ENCODE results near the gene FAM222B. TPM values are rescaled to one million over a fixed set of nuclear protein-coding genes. Genes with fewer than 3 reads are reported as not detected.
"Not testable (repeated sequence)": the region's sequence is repeated elsewhere in the genome, so short reads cannot be mapped to it uniquely, and the experiment has no call there.

FAM222B gene
- total RNA-seq, 3 donors from 2014 or later, result 23.5 to 26.4 (median 24.9) TPM

DNA sequence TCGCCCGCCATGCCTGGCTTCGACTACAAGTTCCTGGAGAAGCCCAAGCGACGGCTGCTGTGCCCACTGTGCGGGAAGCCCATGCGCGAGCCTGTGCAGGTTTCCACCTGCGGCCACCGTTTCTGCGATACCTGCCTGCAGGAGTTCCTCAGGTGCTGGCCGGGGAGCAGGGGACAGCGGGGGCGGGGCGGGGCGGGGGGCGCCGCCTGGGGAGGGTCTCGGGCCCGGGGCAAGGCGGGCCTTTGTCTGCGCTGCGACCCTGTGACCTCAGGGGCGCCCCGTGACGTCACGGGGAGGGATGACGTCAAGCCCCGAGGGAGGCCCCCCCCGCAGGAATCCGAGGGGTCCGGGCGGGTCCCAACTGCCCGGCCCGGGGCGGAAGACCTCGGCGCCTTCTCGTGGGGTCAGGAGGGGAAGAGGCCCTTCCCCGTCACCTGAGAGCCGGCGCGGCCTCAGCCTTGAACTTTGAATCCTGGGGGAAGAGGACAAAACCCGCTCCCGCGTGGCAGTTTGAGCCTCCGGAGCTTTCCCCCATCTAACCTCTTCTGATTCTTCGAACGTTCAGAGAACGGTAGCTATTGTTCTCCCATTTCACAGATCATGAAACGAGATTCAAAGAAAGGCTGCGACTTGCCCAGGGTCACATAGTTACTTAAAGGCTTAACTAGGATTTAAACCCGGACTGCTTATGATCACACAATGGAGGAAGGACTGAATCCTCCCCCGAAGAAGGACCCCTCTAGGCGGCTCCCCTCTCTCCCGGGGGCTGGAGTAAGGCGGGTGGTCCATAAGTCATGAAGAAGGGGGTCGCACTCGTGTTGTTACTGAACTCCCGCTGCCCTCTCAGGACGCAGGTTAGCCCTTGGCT is 98.3 kb downstream of the FAM222B start:
- DNase-seq (peak; percentile 70), ATAC-seq (peak; percentile 47 to 49)
- H3K27me3 Mint-ChIP-seq (ENCODE audit: low read depth), result no peaks in the 10 kb centered on the region
- no peaks in the 10 kb centered on the region for H3K9me3 Mint-ChIP-seq
- H3K36me3 Mint-ChIP-seq (ENCODE audit: insufficient read depth), result peaks cover 5% of the 10 kb centered on the region
- peaks cover 25% of the 10 kb centered on the region for H3K4me1 Mint-ChIP-seq (ENCODE audit: low read depth)
- peak overlapping the region; percentile 91 for H3K4me3 Mint-ChIP-seq

DNA sequence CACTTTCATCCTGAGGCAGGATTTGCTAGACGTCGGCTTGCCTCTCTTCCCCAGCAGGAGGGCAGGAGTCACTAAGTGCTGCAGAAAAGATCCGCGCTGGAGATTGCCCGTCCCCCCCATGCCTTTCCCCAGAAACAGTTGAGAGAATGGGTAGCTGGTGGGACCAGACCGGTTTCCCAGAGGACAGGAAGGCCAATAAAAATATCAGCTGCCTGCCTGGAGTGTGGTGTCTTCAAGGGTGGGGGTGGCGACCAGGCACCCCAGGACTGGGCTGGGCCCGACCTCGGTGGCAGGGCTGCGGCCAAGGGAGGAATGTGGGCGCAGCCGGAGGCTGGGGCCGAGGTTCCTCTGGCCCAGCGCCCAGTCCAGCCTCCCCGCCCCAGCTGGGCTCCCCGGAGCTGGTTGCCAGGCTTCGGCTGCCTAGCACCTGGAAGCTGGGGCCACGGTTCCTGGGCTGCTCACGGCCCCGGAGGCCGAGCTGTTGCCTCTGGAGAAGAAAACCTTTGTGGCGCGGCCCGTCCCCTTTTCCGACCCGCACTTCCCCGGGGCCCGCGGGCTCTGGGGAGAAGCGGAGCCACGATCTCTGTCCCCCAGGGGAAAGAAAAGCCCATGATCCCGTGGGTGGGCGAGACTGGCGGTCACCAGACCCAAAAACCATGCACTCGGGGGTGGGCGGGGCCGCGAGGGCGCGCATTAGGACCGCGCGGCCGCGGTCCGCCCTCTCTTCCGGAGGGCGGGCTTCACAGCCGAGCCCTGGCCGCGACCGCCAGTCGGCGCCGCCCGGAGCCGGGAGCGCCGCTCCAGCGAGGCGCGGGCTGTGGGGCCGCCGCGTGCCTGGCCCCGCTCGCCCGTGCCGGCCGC is 99.1 kb downstream of the FAM222B start, which contains the start of gene TRAF4:
Gene TRAF4, plus strand, starts transcription at position 769 of the 861 bp plus-strand sequence. CDS start 102 bp downstream, outside the sequence.
- ATAC-seq (peak; percentile 93), DNase-seq (peak; percentile 73)
- H3K36me3 Mint-ChIP-seq (ENCODE audit: insufficient read depth), result peaks cover 6% of the 10 kb centered on the region
- H3K27me3 Mint-ChIP-seq (ENCODE audit: low read depth), result no peaks in the 10 kb centered on the region
- H3K4me3 Mint-ChIP-seq, result peak within 1 kb of the TSS; percentile 91
- peaks cover 32% of the 10 kb centered on the region for H3K4me1 Mint-ChIP-seq (ENCODE audit: low read depth)
- H3K9me3 Mint-ChIP-seq, result no peaks in the 10 kb centered on the region

DNA sequence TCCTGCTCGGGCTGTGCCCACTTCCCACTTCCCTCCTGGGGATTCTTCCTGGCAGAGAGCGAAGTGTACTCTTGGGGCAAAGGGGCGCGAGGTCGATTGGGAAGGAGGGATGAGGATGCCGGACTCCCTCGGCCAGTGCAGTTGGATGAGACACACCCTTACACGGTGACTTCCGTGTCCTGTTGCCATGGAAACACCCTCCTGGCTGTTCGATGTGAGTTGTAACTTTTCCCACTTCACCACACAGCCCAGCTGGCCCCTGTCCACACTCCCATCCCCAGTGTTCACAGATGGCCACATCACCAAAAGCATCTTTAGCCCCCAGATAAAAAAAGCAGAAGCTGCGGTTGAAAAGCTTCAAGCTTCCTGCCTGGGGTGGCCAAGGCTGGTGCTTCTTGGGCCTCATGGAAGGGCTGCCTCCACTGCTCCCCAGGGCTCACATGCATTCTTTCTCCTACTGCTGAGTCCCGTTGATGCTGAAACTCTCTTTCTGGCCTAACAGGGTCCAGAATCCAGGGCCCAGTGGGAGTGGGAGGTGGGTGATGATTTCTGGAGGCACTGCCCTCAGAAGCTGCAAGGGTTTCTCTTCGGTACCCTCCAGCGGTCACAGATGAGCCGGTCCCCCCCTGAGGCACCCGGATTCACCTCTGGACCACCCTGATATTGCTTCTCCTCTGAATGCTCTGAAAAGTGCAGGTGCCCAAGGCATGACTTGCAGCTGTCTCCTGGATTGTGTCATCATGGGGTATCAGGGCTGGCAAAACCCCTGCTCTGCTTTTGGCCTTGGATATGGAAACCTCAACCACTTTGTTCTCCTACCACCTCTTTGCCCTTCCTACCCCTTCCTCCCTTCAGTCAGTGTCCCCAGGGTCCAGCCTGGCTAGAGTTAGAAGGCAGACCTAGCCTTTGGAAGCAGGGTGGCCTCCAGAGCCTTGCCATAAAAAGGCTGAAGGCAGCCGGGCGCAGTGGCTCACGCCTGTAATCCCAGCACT is 100.9 kb downstream of the FAM222B start:
- Mint-ChIP-seq H3K4me3 (no peak overlapping the region), H3K9me3 (no peaks in the 10 kb centered on the region), H3K36me3 (ENCODE audit: insufficient read depth) (peaks cover 7% of the 10 kb centered on the region), H3K4me1 (ENCODE audit: low read depth) (peaks cover 35% of the 10 kb centered on the region), H3K27me3 (ENCODE audit: low read depth) (no peaks in the 10 kb centered on the region)
- DNase-seq, result no peak
- no peak for ATAC-seq

DNA sequence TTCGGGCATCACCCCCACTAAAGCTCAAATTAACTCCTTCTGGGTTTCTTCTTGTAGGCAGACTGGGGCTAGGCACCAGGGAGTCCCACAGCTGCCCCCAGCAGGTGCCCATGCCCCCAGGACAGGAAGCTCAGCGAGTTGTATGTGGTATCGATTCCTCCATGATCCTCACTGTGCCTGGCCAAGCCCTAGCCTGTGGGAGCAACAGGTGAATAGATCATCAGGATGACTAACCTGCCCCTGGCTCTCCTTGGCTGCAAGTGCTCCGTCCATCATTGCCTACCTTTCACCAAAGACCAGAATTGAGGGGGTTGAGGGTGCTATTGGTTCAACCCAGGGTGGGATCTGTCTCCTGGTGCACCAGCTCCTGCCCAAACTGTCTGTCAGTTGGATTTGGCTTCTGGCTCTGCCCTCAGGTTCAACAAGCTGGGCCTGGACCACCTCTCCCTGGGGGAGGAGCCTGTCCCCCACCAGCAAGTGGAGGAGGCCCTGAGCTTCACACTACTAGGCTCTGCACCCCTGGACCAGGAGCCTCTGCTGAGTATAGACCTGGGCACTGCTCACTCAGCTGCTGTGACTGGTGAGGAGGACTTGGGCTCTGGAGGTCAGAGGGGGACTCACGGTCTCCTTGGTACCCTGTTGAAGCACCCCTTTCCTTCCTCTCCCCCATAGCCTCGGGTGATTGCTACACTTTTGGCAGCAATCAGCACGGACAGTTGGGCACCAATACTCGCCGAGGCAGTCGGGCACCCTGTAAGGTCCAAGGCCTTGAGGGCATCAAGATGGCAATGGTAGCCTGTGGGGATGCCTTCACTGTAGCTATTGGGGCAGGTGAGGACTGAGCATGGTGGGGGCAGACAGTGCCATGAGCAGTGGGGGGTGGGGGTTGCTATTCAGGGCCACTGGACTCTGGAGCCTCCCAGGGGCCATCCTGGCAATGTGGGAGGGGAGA is 101.9 kb downstream of the FAM222B start:
- Mint-ChIP-seq H3K36me3 (ENCODE audit: insufficient read depth) (peaks cover 6% of the 10 kb centered on the region), H3K27me3 (ENCODE audit: low read depth) (no peaks in the 10 kb centered on the region), H3K4me1 (ENCODE audit: low read depth) (peaks cover 30% of the 10 kb centered on the region), H3K4me3 (no peak overlapping the region), H3K9me3 (no peaks in the 10 kb centered on the region)
- ATAC-seq (no peak), DNase-seq (no peak)

DNA sequence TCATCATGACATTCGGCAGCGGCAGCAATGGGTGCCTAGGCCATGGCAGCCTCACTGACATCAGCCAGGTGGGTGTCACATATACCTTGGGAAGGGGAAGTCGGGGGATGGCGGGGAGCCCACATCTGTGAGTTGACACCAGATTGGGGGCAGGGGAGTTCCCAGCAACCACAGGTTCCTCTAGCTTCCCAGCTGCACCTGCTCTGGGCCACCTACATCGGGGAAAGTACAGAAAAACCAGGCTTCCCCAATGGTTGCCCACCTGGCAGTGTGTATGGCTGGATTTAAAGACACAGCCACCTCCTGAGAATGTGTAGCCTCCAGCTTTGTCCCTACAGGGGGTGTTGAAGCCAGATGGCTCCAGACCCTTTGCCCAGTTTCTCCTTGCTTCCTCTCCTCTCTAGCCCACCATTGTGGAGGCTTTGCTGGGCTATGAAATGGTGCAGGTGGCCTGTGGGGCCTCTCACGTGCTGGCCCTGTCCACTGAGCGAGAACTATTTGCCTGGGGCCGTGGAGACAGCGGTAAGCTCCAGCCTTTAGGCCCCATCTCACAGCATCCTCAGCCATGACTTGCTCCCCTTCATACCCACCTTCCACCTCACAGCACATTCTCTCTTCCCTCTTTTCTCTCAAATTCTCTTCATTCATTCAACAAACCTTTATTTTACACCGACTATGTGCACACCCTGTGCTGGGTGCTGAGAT is 103.8 kb downstream of the FAM222B start:
- peak overlapping the region; percentile 55 for H3K4me3 Mint-ChIP-seq
- no peaks in the 10 kb centered on the region for H3K9me3 Mint-ChIP-seq
- H3K27me3 Mint-ChIP-seq (ENCODE audit: low read depth), result no peaks in the 10 kb centered on the region
- DNase-seq, result peak; percentile 69
- peaks cover 28% of the 10 kb centered on the region for H3K4me1 Mint-ChIP-seq (ENCODE audit: low read depth)
- H3K36me3 Mint-ChIP-seq (ENCODE audit: insufficient read depth), result peaks cover 5% of the 10 kb centered on the region
- ATAC-seq, result peak; percentile 64 to 70

DNA sequence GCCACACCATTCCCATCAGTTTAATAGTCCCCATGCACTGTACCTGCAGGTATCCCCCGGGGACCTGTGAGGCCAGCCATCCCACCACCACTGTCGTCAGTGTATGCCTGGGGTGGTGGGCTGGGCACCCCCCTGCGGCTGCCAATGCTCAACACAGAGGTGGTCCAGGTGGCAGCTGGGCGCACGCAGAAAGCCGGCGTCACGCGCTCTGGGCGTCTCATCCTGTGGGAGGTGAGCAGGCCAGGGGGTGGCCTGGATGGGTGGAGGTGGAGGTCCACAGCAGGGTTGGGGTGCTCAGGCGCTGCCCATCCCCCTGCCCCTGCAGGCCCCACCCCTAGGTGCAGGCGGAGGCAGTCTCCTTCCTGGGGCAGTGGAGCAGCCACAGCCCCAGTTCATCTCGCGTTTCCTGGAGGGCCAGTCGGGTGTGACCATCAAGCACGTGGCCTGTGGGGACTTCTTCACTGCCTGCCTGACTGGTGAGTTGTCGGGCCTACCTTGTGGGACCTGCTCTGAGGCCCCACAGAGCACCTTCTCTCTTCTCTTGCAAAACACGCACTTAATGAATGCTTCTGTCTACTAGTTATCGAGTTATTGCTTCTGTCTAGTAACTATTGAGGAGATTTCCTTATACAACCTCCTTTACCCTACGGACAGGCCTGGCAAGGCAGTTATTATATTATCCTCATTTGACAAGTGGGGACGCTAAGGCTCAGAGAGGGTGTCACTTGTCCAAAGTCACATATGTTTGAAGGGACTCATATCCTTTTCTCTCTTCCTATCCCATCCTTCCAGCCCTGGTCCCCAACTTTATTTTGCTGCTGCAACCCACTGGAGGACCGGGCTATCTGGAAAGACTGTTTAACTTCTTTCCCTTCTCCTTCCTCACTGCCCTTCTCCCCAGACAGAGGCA is 104.6 kb downstream of the FAM222B start:
- Mint-ChIP-seq H3K4me1 (ENCODE audit: low read depth) (peaks cover 26% of the 10 kb centered on the region), H3K36me3 (ENCODE audit: insufficient read depth) (peaks cover 5% of the 10 kb centered on the region), H3K4me3 (peak overlapping the region; percentile 55), H3K27me3 (ENCODE audit: low read depth) (no peaks in the 10 kb centered on the region), H3K9me3 (no peaks in the 10 kb centered on the region)
- ATAC-seq, result no peak
- no peak for DNase-seq

DNA sequence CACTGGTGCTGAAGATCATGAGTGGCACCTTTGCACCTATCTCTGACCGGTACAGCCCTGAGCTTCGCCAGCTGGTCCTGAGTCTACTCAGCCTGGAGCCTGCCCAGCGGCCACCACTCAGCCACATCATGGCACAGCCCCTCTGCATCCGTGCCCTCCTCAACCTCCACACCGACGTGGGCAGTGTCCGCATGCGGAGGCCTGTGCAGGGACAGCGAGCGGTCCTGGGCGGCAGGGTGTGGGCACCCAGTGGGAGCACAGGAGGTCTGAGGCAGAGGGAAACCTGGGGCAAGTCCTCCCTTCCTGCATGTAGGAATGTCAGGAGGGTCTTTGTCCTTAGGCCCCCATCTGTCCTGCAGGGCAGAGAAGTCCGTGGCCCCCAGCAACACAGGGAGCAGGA is 105.3 kb downstream of the FAM222B start:
- Mint-ChIP-seq H3K36me3 (ENCODE audit: insufficient read depth) (peaks cover 5% of the 10 kb centered on the region), H3K27me3 (ENCODE audit: low read depth) (no peaks in the 10 kb centered on the region), H3K4me1 (ENCODE audit: low read depth) (peaks cover 25% of the 10 kb centered on the region), H3K9me3 (no peaks in the 10 kb centered on the region), H3K4me3 (no peak overlapping the region)
- no peak for ATAC-seq
- DNase-seq, result no peak

DNA sequence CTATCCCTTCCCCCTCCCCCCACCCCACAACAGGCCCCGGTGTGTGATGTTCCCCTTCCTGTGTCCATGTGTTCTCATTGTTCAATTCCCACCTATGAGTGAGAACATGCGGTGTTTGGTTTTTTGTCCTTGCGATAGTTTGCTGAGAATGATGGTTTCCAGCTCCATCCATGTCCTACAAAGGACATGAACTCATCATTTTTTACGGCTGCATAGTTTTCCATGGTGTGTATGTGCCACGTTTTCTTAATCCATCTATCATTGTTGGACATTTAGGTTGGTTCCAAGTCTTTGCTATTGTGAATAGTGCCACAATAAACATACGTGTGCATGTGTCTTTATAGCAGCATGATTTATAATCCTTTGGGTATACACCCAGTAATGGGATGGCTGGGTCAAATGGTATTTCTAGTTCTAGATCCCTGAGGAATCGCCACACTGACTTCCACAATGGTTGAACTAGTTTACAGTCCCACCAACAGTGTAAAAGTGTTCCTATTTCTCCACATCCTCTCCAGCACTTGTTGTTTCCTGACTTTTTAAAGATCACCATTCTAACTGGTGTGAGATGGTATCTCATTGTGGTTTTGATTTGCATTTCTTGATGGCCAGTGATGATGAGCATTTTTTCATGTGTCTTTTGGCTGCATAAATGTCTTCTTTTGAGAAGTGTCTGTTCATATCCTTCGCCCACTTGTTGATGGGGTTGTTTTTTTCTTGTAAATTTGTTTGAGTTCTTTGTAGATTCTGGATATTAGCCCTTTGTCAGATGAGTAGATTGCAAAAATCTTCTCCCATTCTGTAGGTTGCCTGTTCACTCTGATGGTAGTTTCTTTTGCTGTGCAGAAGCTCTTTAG is 106.4 kb downstream of the FAM222B start:
- H3K9me3 Mint-ChIP-seq; ATAC-seq; H3K36me3 Mint-ChIP-seq (ENCODE audit: insufficient read depth); H3K27me3 Mint-ChIP-seq (ENCODE audit: low read depth); H3K4me3 Mint-ChIP-seq; DNase-seq: not testable (repeated sequence)
- H3K4me1 Mint-ChIP-seq (ENCODE audit: low read depth), result peaks cover 22% of the 10 kb centered on the region

DNA sequence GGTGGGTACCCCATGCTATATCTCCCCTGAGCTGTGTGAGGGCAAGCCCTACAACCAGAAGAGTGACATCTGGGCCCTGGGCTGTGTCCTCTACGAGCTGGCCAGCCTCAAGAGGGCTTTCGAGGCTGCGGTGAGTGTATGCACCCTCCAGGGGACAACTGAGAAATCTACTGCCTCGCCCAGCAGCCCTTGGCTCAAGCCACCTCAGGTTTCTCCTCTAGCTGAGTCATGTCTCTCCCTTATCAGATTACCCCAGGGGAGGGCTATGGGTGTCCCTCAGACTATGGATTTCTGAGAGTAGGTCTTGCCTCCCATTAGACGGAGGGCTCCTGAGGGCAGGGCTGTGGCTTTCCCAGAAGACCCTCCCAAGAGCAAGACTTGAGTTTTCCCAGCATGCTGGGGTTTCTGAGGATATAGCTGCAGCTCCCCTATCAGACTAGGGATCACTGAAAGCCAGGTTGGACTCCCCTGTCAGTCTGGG is 107.3 kb downstream of the FAM222B start:
- DNase-seq (no peak), ATAC-seq (no peak)
- Mint-ChIP-seq H3K9me3 (no peaks in the 10 kb centered on the region), H3K4me1 (ENCODE audit: low read depth) (peaks cover 19% of the 10 kb centered on the region), H3K36me3 (ENCODE audit: insufficient read depth) (peaks cover 6% of the 10 kb centered on the region), H3K27me3 (ENCODE audit: low read depth) (no peaks in the 10 kb centered on the region), H3K4me3 (no peak overlapping the region)

DNA sequence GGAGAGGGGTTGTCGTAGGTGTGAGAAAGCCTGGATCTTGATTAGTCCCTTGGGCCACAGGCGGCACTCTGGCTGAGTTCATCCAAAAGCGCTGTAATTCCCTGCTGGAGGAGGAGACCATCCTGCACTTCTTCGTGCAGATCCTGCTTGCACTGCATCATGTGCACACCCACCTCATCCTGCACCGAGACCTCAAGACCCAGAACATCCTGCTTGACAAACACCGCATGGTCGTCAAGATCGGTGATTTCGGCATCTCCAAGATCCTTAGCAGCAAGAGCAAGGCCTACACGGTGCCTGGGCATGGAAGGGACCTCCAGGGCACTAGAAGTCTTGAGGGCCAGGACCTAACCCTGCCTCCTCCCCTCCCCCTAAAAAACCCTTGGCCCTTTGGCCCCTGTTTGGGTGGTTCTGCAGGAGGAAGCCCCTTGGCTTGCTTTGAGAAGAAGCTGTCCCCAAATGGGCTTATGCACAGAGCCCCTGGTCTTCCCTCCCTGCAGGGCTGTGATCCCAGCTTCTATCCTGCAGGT is 107.8 kb downstream of the FAM222B start:
- no peak for DNase-seq
- Mint-ChIP-seq H3K36me3 (ENCODE audit: insufficient read depth) (peaks cover 6% of the 10 kb centered on the region), H3K4me1 (ENCODE audit: low read depth) (peaks cover 20% of the 10 kb centered on the region), H3K27me3 (ENCODE audit: low read depth) (no peaks in the 10 kb centered on the region), H3K4me3 (no peak overlapping the region), H3K9me3 (no peaks in the 10 kb centered on the region)
- ATAC-seq, result no peak

DNA sequence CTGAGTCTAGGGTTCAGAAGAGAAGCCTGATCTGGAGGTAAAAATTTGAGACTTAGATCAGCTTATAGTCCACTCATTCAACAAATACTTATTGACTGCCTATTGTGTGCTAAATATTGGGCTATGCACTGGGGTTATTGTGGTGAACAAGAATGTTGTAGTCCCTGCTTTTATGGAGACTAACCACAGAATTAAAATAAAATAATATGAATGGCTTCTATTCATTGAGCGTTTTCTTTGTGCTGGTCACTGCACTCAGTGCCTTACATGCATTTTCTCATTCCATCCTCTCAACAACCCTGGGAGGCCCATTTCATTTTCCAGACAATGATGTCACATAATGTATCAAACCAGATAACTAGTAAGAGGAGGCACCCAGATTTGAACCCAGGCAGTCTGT is 109.2 kb downstream of the FAM222B start:
- Mint-ChIP-seq H3K4me1 (ENCODE audit: low read depth) (peaks cover 15% of the 10 kb centered on the region), H3K9me3 (no peaks in the 10 kb centered on the region), H3K36me3 (ENCODE audit: insufficient read depth) (peaks cover 2% of the 10 kb centered on the region), H3K4me3 (no peak overlapping the region), H3K27me3 (ENCODE audit: low read depth) (no peaks in the 10 kb centered on the region)
- DNase-seq (no peak), ATAC-seq (no peak)
